ACC112 (cell line): ENCODE measurements around the gene BCAS3.

Experiments
- H2AFZ ChIP-seq: fragments of 200-600 bp; sonication (generic); one replicate; pipeline ENCODE4 v1.6.0; 2017; ENCODE audit warnings: antibody characterized with exemption, low read length; ENCODE audit not compliant: unreplicated experiment
- H3K27ac ChIP-seq: fragments of 200-600 bp; sonication (generic); 2 replicates; pipeline ENCODE4 v1.5.1; 2014; ENCODE audit warnings: low read depth, mild to moderate bottlenecking, antibody characterized with exemption, low read length, moderate library complexity
- H3K27me3 ChIP-seq: fragments of 200-600 bp; sonication (generic); 2 replicates; pipeline ENCODE4 v1.6.1; 2014; ENCODE audit warnings: mild to moderate bottlenecking, antibody characterized with exemption, low read length, moderate library complexity, mixed read lengths; ENCODE audit not compliant: insufficient read depth
- H3K36me3 ChIP-seq: fragments of 200-600 bp; sonication (generic); 2 replicates; pipeline ENCODE4 v1.6.1; 2016; ENCODE audit warnings: mild to moderate bottlenecking, antibody characterized with exemption, low read length, moderate library complexity, mixed read lengths; ENCODE audit not compliant: insufficient read depth
- H3K4me1 ChIP-seq: fragments of 200-600 bp; sonication (generic); one replicate; pipeline ENCODE4 v1.6.1; 2016; ENCODE audit warnings: low read length, mixed read lengths; ENCODE audit not compliant: insufficient read depth, unreplicated experiment, control insufficient read depth
- H3K4me3 ChIP-seq: fragments of 200-600 bp; sonication (generic); 2 replicates; pipeline ENCODE4 v1.5.1; 2014; ENCODE audit warnings: mild to moderate bottlenecking, low read depth, low read length
- H3K79me2 ChIP-seq: fragments of 200-600 bp; sonication (generic); one replicate; pipeline ENCODE4 v1.6.0; 2016; ENCODE audit warnings: low read length; ENCODE audit not compliant: control insufficient read depth, unreplicated experiment, insufficient read depth

The BCAS3 gene

DNA sequence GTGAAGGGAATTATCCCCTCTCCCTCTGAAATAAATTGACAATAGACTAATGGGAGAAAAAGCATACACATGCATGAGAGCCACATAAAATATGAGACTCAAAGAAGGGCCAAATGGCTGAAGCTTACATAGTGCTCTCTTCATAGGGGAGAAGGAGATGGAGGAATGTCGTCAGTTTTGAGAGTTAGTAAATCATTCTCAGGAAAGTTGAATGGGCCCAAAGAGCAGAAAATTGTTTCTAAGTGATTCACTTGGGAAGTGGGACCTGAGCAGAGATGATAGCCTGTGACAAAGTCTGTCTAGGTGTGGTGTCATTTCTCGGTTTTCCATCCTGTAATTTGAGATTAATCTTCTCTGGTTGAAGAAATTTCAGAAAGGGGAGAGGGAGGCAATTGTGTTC, 35.0 kb downstream of the BCAS3 start:
- H3K27me3 ChIP-seq: no peaks in the 10 kb centered on the region
- H3K79me2 ChIP-seq: no peaks in the 10 kb centered on the region
- no peaks in the 10 kb centered on the region for H3K4me1 ChIP-seq
- no peak overlapping the region for H2AFZ ChIP-seq
- no peak overlapping the region for H3K27ac ChIP-seq
- H3K36me3 ChIP-seq: no peaks in the 10 kb centered on the region
- no peak overlapping the region for H3K4me3 ChIP-seq

DNA sequence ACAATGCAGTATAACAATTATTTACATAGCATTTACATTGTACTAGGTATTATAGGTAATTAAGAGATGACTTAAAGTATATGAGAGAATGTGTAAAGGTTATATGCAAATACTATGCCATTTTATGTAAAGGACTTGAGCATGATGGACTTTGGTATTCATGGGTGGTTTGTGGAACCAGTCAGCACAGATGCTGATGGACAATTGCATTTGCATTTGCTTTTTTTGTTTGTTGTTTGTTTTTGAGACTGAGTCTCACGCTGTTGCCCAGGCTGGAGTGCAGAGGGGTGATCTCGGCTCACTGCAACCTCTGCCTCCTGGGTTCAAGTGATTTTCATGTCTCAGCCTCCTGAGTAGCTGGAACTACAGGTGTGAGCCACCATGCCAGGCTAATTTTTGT, 36.0 kb downstream of the BCAS3 start:
- Histone ChIP-seq H3K4me1 (no peaks in the 10 kb centered on the region), H3K36me3 (no peaks in the 10 kb centered on the region), H2AFZ (no peak overlapping the region), H3K79me2 (no peaks in the 10 kb centered on the region), H3K27ac (no peak overlapping the region), H3K27me3 (no peaks in the 10 kb centered on the region), H3K4me3 (no peak overlapping the region)

DNA sequence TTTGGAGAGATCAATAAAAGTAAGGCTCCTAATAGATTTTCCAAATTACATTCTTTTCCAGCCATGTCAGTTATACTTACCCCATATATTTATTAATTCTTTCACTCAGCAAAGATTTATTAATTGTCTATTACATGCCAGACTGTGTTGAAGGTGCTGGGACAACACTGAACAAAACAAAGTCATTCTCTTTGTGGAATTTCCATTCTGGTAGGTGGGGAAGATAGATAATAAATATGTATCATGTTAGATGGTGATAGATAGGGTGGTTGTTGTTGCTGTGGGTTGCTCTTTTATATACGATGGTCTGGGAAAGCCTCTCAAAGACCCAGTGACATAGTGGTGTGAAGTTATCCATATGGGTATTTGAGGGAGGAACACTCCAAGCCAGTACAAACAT, 39.1 kb downstream of the BCAS3 start:
- Histone ChIP-seq H3K27me3 (no peaks in the 10 kb centered on the region), H3K4me1 (peaks cover 7% of the 10 kb centered on the region), H3K27ac (no peak overlapping the region), H3K79me2 (no peaks in the 10 kb centered on the region), H2AFZ (no peak overlapping the region), H3K36me3 (no peaks in the 10 kb centered on the region), H3K4me3 (no peak overlapping the region)

DNA sequence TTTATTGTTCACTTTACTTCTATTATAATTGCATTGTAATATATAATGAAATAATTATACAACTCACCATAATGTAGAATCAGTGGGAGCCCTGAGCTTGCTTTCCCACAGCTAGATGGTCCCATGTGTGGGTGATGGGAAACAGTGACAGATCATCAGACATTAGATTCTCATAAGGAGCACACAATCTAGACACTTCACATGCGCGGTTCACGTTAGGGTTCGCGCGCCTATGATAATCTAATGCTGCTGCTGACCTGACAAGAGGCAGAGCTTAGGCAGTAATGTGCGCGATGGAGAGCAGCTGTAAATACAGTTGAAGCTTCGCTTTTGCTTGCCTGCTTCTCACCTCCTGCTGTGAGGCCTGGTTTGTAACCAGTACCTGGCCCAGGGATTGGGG, 40.2 kb downstream of the BCAS3 start:
- Histone ChIP-seq H3K4me1 (peaks cover 7% of the 10 kb centered on the region), H3K27me3 (no peaks in the 10 kb centered on the region), H2AFZ (no peak overlapping the region), H3K27ac (no peak overlapping the region), H3K36me3 (no peaks in the 10 kb centered on the region), H3K79me2 (no peaks in the 10 kb centered on the region), H3K4me3 (no peak overlapping the region)

DNA sequence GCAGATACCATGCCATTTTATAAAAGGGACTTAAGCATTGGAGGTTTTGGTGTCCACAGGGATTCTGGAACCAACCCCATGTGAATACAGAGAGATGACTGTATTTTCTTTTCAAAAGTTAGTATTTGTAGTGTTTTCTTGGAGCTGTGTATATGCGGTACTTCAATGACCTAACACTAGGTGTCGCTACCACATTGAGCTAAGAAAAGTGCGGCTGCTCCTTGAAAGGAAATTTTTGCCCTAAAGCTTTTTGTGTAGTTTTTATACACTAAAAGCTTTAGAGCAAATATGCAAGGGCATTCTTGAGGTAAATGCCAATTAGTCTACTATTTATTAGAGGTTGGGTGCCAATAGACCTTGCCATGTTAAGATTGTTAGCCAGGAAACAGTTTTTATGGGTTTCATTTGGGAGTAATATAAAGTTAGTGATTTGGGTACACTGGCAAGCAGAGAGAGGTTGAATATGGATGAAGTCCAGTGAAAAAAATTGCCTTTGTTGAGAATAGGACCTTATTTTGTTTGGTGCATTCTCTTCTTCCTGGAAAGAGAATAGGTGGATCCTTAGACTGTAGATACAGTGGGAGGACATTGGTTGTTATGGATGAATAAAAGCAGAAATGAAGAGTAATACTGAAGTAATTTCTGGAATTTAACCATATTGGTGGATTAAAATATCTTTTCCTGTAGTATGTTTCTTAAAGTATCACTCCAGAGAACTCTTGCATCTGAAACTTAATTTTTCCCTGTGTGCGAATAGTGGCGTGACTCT, 43.3 kb downstream of the BCAS3 start:
- H3K4me1 ChIP-seq: peaks cover 7% of the 10 kb centered on the region
- no peak overlapping the region for H3K27ac ChIP-seq
- no peaks in the 10 kb centered on the region for H3K27me3 ChIP-seq
- peak overlapping the region; percentile 87 for H2AFZ ChIP-seq
- no peaks in the 10 kb centered on the region for H3K36me3 ChIP-seq
- H3K79me2 ChIP-seq: no peaks in the 10 kb centered on the region
- H3K4me3 ChIP-seq: no peak overlapping the region

DNA sequence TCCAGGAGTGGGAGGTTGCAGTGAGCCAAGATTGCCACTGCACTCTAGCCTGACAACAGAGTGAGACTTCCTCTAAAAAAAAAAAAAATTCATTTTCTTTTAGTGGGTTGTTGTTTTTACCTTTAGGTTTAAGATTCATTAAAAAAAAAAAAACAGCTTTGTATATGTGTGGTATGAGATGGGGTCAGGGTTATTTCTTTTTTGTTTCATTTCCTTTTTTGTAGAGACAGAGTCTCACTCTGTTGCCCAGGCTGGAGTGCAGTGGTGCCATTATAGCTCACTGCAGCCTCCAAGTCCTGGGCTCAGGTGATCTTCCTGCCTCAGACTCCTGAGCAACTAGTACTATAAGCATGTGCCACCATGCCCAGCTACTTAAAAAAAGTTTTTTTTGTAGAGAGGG, 47.0 kb downstream of the BCAS3 start:
- Histone ChIP-seq H3K4me3 (no peak overlapping the region), H3K27ac (no peak overlapping the region), H2AFZ (no peak overlapping the region), H3K79me2 (no peaks in the 10 kb centered on the region), H3K36me3 (no peaks in the 10 kb centered on the region), H3K27me3 (no peaks in the 10 kb centered on the region), H3K4me1 (peaks cover 7% of the 10 kb centered on the region)

DNA sequence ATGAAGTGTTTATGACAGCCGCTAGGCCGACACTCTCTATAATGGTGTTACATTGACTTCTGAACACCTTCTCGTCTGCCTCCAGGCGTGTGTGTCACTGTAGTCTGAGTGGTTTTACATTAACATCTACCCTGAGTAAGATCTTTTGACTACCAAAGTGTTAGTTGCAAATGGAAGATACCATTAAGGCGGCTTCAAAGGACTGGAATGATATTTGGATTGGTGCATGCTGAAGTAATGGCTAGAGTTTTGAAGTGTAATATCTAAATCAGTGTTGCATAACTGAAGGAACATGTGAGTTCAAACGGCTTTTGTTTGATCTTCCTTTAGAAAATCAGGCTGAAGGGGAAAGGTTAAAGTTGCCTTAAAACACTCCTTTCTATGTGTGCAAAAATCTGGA, 52.2 kb downstream of the BCAS3 start:
- no peak overlapping the region for H2AFZ ChIP-seq
- H3K27me3 ChIP-seq: no peaks in the 10 kb centered on the region
- peaks cover 8% of the 10 kb centered on the region for H3K4me1 ChIP-seq
- no peak overlapping the region for H3K27ac ChIP-seq
- H3K36me3 ChIP-seq: no peaks in the 10 kb centered on the region
- H3K4me3 ChIP-seq: 0 out of 2 replicates have a peak overlapping the region, but pooled peaks have one; percentile 11
- no peaks in the 10 kb centered on the region for H3K79me2 ChIP-seq

DNA sequence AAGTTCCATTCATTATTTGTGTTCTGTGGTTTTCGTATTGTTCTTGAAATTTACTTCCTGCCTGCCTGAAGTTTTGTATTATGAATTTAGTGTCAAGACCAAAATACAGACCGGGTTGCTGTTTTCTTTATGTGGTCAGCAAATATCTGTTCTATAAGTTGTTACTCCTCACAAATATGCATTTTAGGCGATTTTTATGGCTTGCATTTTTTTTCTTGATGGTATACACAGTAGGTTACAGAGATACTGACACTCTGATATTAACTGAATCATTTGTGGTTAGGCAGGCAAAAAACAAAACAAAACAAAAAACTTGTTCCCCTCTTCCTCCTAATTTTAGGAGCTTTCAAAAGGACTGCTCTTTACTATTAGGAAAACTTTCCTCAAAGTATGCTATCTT, 52.6 kb downstream of the BCAS3 start:
- H3K27ac ChIP-seq: no peak overlapping the region
- H3K4me1 ChIP-seq: peaks cover 8% of the 10 kb centered on the region
- H2AFZ ChIP-seq: no peak overlapping the region
- H3K4me3 ChIP-seq: 0 out of 2 replicates have a peak overlapping the region, but pooled peaks have one; percentile 11
- no peaks in the 10 kb centered on the region for H3K79me2 ChIP-seq
- no peaks in the 10 kb centered on the region for H3K36me3 ChIP-seq
- H3K27me3 ChIP-seq: no peaks in the 10 kb centered on the region

DNA sequence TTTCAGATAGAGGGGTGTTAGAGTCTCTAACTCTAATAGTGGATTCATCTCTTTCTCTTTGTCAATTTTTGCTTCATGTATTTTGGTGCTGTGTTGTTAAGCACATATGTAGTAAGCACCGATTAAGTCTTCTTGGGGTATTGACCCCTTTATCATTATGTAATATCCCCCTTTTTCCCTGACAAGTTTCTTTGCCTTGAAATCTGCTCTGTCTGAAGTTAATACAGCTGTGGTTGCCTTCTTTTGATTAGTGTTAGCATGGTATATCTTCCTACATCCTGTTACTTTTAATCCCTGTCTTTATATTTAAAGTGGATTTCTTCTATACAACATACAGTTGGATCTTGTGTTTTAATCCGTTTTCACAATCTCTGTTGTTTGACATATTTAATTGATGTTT, 60.6 kb downstream of the BCAS3 start:
- H3K4me1 ChIP-seq: no peaks in the 10 kb centered on the region
- H3K4me3 ChIP-seq: no peak overlapping the region
- no peaks in the 10 kb centered on the region for H3K27me3 ChIP-seq
- no peak overlapping the region for H2AFZ ChIP-seq
- H3K27ac ChIP-seq: no peak overlapping the region
- H3K36me3 ChIP-seq: no peaks in the 10 kb centered on the region
- no peaks in the 10 kb centered on the region for H3K79me2 ChIP-seq

DNA sequence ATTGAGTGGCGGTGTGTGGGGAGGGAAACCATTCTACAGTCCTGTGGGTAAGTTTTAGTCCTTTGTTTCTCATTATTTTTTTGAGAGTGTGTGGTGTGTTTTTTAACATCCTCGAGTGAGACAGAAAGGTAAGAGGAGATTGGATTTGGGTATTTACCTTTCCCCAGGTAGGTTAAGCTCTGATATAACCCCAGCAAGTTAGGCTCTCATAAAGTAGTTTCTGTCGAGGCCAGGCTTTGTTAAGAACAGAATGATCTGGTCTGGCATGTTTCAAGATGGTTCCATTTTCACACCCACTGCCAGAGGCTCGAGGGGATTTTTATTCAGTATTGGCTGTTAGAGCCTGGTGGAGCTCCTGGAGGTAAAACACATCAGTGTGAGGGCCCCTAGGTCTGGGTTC, 62.9 kb downstream of the BCAS3 start:
- Histone ChIP-seq H3K79me2 (no peaks in the 10 kb centered on the region), H3K27me3 (no peaks in the 10 kb centered on the region), H3K27ac (no peak overlapping the region), H3K36me3 (no peaks in the 10 kb centered on the region), H3K4me1 (peaks cover 9% of the 10 kb centered on the region), H2AFZ (no peak overlapping the region), H3K4me3 (no peak overlapping the region)

DNA sequence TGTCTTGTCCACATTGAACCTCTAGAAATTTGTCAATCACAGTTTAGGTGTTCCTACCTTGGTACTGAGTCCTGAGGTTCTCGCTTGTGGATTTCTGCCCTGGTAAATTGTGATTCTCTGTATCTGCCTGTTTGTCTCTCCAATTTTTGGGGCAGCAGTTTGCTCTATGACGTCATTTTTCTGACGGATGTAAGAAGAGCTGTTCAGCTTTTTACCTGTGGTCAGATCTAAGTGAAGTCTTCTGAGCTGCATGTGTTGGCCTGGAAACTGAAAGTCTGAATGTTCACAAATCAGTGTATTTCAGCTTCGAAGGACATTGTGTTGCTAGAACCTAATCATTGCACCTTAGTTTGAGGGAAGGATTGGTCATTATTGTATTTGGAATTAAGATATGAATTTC, 63.4 kb downstream of the BCAS3 start:
- H3K27me3 ChIP-seq: no peaks in the 10 kb centered on the region
- H3K4me3 ChIP-seq: no peak overlapping the region
- peaks cover 9% of the 10 kb centered on the region for H3K4me1 ChIP-seq
- no peaks in the 10 kb centered on the region for H3K36me3 ChIP-seq
- no peak overlapping the region for H2AFZ ChIP-seq
- H3K79me2 ChIP-seq: no peaks in the 10 kb centered on the region
- no peak overlapping the region for H3K27ac ChIP-seq
